Measurements from ENCODE around the gene HOXD9.

DNA sequence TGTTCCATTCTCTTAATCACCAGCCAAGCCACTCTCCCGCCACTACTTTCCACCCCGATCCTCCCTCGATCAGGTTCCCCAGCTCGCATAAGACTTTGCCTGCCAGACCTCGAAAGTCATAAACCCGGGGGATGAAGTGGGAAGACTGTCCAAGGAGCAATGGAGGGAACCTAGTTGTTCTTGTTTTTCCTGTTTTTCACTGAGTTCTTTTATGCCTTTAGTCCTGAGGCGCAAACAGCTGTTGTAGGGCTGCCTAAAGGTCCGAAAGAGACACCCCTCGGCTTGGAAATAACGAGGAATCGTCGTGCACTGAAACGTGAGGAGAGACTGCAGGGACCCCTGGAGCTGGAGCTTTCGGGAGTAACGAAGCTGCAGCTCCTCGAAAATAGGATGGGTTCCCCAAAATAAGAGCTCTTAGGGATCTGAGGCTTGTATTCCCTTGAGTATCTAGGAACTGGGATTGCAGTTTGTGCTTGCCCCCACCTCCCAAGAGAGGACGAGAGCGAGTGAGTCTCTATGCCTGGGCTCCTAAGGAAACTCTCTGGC is 24.6 kb upstream of the HOXD9 start:
- TF ChIP-seq, protein P1, sequence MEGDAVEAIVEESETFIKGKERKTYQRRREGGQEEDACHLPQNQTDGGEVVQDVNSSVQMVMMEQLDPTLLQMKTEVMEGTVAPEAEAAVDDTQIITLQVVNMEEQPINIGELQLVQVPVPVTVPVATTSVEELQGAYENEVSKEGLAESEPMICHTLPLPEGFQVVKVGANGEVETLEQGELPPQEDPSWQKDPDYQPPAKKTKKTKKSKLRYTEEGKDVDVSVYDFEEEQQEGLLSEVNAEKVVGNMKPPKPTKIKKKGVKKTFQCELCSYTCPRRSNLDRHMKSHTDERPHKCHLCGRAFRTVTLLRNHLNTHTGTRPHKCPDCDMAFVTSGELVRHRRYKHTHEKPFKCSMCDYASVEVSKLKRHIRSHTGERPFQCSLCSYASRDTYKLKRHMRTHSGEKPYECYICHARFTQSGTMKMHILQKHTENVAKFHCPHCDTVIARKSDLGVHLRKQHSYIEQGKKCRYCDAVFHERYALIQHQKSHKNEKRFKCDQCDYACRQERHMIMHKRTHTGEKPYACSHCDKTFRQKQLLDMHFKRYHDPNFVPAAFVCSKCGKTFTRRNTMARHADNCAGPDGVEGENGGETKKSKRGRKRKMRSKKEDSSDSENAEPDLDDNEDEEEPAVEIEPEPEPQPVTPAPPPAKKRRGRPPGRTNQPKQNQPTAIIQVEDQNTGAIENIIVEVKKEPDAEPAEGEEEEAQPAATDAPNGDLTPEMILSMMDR (IDR thresholded peaks at IDR 0.05; ENCODE audit: low read depth, low read length): no peak
- no peak for TF ChIP-seq EZH2phosphoT487 (IDR thresholded peaks at IDR 0.05; ENCODE audit: low read depth)
